ENCODE measurements around the gene SMCO1. TPM values are rescaled to one million over a fixed set of nuclear protein-coding genes. Genes with fewer than 3 reads are reported as not detected.
"Not testable (repeated sequence)": the region's sequence is repeated elsewhere in the genome, so short reads cannot be mapped to it uniquely, and the experiment has no call there.

SMCO1 gene
- total RNA-seq, 2 donors from 2014 or later: not detected

- intact Hi-C loops (cut with DNase I): loop anchor here (2.0 kb wide), 1 partner anchor 263 kb away; no protein-coding TSS in a partner anchor
- Histone ChIP-seq H3K4me1 (replicated peaks) (no peaks in the 10 kb centered on the region), H3K9me3 (no peaks in the 10 kb centered on the region), H3K4me3 (no peak overlapping the region), H3K27ac (no peak overlapping the region), H3K36me3 (no peaks in the 10 kb centered on the region), H3K27me3 (replicated peaks; ENCODE audit: insufficient read depth) (no peaks in the 10 kb centered on the region)
- 46% methylated on average over 2 of the region's 2 CpGs for WGBS
- no peak for DNase-seq (ENCODE audit: low spot score)
- no peak for TF ChIP-seq CTCF (IDR thresholded peaks at IDR 0.05)
- no peak for TF ChIP-seq POLR2AphosphoS5 (IDR thresholded peaks at IDR 0.05)
- no peak for TF ChIP-seq POLR2A (IDR thresholded peaks at IDR 0.05)
Measured at GRCh38 chr3:196517919-196518318, 2.8 kb upstream of the SMCO1 start.

GRCh38 chr3:196517162-196517800 lies 2.1 kb upstream of the SMCO1 start:
- TF ChIP-seq POLR2A (IDR thresholded peaks at IDR 0.05) (no peak), CTCF (IDR thresholded peaks at IDR 0.05) (no peak), POLR2AphosphoS5 (IDR thresholded peaks at IDR 0.05) (no peak)
- H3K4me3 ChIP-seq: no peak overlapping the region
- H3K9me3 ChIP-seq: no peaks in the 10 kb centered on the region
- H3K27me3 ChIP-seq (replicated peaks; ENCODE audit: insufficient read depth): no peaks in the 10 kb centered on the region
- intact Hi-C loops (cut with DNase I): no loop called here
- no peak overlapping the region for H3K27ac ChIP-seq
- WGBS: 84% methylated on average over 2 of the region's 2 CpGs
- H3K36me3 ChIP-seq: no peaks in the 10 kb centered on the region
- no peaks in the 10 kb centered on the region for H3K4me1 ChIP-seq (replicated peaks)
- DNase-seq (ENCODE audit: low spot score): no peak

GRCh38 chr3:196514350-196514716 lies 813 bp downstream of the SMCO1 start:
- 97% methylated on average over 1 of the region's 1 CpG for WGBS
- intact Hi-C loops (cut with DNase I): no loop called here
- Histone ChIP-seq H3K27me3 (replicated peaks; ENCODE audit: insufficient read depth) (no peaks in the 10 kb centered on the region), H3K9me3 (no peaks in the 10 kb centered on the region), H3K4me3 (no peak overlapping the region), H3K36me3 (no peaks in the 10 kb centered on the region), H3K4me1 (replicated peaks) (no peaks in the 10 kb centered on the region), H3K27ac (no peak overlapping the region)
- DNase-seq (ENCODE audit: low spot score): no peak
- no peak for TF ChIP-seq POLR2A (IDR thresholded peaks at IDR 0.05)

GRCh38 chr3:196513697-196514349 lies 1.3 kb downstream of the SMCO1 start:
- intact Hi-C loops (cut with DNase I): no loop called here
- Histone ChIP-seq H3K36me3 (no peaks in the 10 kb centered on the region), H3K27ac (no peak overlapping the region), H3K27me3 (replicated peaks; ENCODE audit: insufficient read depth) (no peaks in the 10 kb centered on the region), H3K4me3 (no peak overlapping the region), H3K4me1 (replicated peaks) (no peaks in the 10 kb centered on the region), H3K9me3 (no peaks in the 10 kb centered on the region)
- WGBS: 89% methylated on average over 8 of the region's 8 CpGs
- DNase-seq (ENCODE audit: low spot score): no peak
- TF ChIP-seq CTCF (IDR thresholded peaks at IDR 0.05) (no peak), POLR2AphosphoS5 (IDR thresholded peaks at IDR 0.05) (no peak), POLR2A (IDR thresholded peaks at IDR 0.05) (no peak)

GRCh38 chr3:196511646-196512425 lies 3.3 kb downstream of the SMCO1 start:
- H3K9me3 ChIP-seq; H3K36me3 ChIP-seq; H3K27ac ChIP-seq; H3K27me3 ChIP-seq (replicated peaks; ENCODE audit: insufficient read depth); H3K4me3 ChIP-seq; intact Hi-C loops (cut with DNase I); H3K4me1 ChIP-seq (replicated peaks): not testable (repeated sequence)
- 50% methylated on average over 14 of the region's 15 CpGs for WGBS
- peak; percentile 9 for DNase-seq (ENCODE audit: low spot score)

GRCh38 chr3:196511108-196511507 lies 4.0 kb downstream of the SMCO1 start:
- H3K4me3 ChIP-seq; H3K27me3 ChIP-seq (replicated peaks; ENCODE audit: insufficient read depth); DNase-seq (ENCODE audit: low spot score); H3K27ac ChIP-seq; H3K36me3 ChIP-seq; intact Hi-C loops (cut with DNase I); H3K9me3 ChIP-seq; H3K4me1 ChIP-seq (replicated peaks): not testable (repeated sequence)
- 82% methylated on average over 1 of the region's 1 CpG for WGBS
